HG02642 (cell line): ENCODE results near the gene PTPRT.

Experiments
- ATAC-seq: cut with Tn5 transposase; IDR thresholded peaks from one replicate; pipeline ENCODE4 v1.9.1; 2021; ENCODE audit warnings: mild to moderate bottlenecking; ENCODE audit not compliant: unreplicated experiment, poor library complexity

Gene PTPRT

GRCh38 chr20:42530191-42530590 is 659.5 kb downstream of the PTPRT start:
- ATAC-seq, result no peak

GRCh38 chr20:42524058-42524457 is 665.6 kb downstream of the PTPRT start:
- no peak for ATAC-seq

- ATAC-seq, result no peak
These were observed 673.0 kb downstream of the PTPRT start for GRCh38 chr20:42516692-42517091.

- ATAC-seq, result no peak
These were observed 679.0 kb downstream of the PTPRT start for GRCh38 chr20:42510686-42511085.

GRCh38 chr20:42507874-42508273 is 681.8 kb downstream of the PTPRT start:
- no peak for ATAC-seq

GRCh38 chr20:42506397-42506796 is 683.3 kb downstream of the PTPRT start:
- no peak for ATAC-seq

GRCh38 chr20:42502591-42502990 is 687.1 kb downstream of the PTPRT start:
- ATAC-seq, result no peak

- no peak for ATAC-seq
These were observed 693.1 kb downstream of the PTPRT start for GRCh38 chr20:42496595-42496994.

- no peak for ATAC-seq
These were observed 695.4 kb downstream of the PTPRT start for GRCh38 chr20:42494290-42494689.

- no peak for ATAC-seq
These were observed 696.7 kb downstream of the PTPRT start for GRCh38 chr20:42493001-42493400.

GRCh38 chr20:42492290-42492689 is 697.4 kb downstream of the PTPRT start:
- no peak for ATAC-seq

- ATAC-seq, result no peak
These were observed 704.1 kb downstream of the PTPRT start for GRCh38 chr20:42485556-42485955.

GRCh38 chr20:42484790-42485375 is 704.8 kb downstream of the PTPRT start:
- no peak for ATAC-seq

- no peak for ATAC-seq
These were observed 705.4 kb downstream of the PTPRT start for GRCh38 chr20:42484335-42484734.

GRCh38 chr20:42483730-42484303 is 705.9 kb downstream of the PTPRT start:
- ATAC-seq, result no peak

GRCh38 chr20:42482808-42483207 is 706.9 kb downstream of the PTPRT start:
- ATAC-seq, result no peak

- no peak for ATAC-seq
These were observed 713.9 kb downstream of the PTPRT start for GRCh38 chr20:42475773-42476172.

- ATAC-seq, result no peak
These were observed 715.1 kb downstream of the PTPRT start for GRCh38 chr20:42474646-42475045.

- no peak for ATAC-seq
These were observed 717.5 kb downstream of the PTPRT start for GRCh38 chr20:42472198-42472597.

GRCh38 chr20:42461965-42462593 is 727.6 kb downstream of the PTPRT start:
- peak; percentile 45 for ATAC-seq

- no peak for ATAC-seq
These were observed 728.4 kb downstream of the PTPRT start for GRCh38 chr20:42461291-42461690.

- ATAC-seq, result no peak
These were observed 742.4 kb downstream of the PTPRT start for GRCh38 chr20:42447270-42447669.
